Measurements from ENCODE around the gene FLAD1. TPM values are rescaled to one million over a fixed set of nuclear protein-coding genes. Genes with fewer than 3 reads are reported as not detected.

The FLAD1 gene
- total RNA-seq, 1 donor from 2014 or later = 20.6 TPM

DNA sequence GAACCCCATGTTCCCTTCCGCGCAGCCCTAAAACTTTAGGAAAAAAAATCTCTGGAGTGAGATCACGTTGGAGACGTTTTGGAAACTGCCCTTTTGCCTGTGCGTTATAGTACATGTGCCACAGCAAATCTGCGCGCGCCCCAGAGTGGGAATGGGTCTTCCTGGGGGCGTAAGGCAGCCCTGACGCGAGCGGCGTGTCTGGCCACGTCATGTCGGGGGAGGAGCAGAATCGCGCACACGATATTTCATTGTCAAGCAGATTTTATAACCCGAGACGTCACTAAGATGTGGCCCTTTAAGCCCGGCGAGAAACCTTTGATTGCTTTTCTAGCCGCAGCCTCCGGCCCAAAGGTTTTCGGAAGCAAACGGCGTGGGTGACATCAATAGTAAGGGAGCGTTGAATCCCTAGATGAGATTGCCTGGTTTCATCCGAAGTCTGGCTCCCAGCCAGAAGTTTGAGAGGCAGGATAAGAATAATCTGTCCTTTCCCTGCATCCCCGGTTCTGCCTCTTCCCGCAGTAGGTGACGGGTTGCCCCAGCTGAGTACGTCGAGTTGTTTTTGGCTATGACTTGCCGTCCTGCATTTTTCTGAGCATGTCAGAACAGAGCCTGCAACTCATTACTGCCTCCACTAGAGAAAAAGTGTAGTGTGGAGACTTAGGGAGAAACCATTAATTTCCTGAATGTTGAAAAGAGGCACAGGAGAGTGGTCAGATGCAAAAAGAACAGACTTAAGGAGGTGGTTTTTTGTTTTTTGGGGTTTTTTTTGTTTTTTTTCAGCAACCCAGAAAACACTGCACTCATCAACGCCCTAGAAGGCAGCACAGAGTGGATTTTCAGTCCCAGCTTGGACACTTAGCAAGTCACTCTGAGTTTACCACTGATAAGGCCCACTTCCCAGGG, 45.8 kb upstream of the FLAD1 start:
- TF ChIP-seq POLR2AphosphoS5 (IDR thresholded peaks at IDR 0.05; ENCODE audit: insufficient read depth in 1 of 2, low read depth in 1 of 2) (peak in 1 of 2 donors; percentile 39), POLR2A (IDR thresholded peaks at IDR 0.05) (peak; percentile 26 to 75)
- TF ChIP-seq, protein P1, sequence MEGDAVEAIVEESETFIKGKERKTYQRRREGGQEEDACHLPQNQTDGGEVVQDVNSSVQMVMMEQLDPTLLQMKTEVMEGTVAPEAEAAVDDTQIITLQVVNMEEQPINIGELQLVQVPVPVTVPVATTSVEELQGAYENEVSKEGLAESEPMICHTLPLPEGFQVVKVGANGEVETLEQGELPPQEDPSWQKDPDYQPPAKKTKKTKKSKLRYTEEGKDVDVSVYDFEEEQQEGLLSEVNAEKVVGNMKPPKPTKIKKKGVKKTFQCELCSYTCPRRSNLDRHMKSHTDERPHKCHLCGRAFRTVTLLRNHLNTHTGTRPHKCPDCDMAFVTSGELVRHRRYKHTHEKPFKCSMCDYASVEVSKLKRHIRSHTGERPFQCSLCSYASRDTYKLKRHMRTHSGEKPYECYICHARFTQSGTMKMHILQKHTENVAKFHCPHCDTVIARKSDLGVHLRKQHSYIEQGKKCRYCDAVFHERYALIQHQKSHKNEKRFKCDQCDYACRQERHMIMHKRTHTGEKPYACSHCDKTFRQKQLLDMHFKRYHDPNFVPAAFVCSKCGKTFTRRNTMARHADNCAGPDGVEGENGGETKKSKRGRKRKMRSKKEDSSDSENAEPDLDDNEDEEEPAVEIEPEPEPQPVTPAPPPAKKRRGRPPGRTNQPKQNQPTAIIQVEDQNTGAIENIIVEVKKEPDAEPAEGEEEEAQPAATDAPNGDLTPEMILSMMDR (IDR thresholded peaks at IDR 0.05) = peak in 1 of 3 experiments; percentile 31
- no peaks in the 10 kb centered on the region for H3K9me3 ChIP-seq
- DNase-seq (ENCODE audit: extremely low spot score in 2 of 2) = peak in 1 of 2 donors; percentile 96
- intact Hi-C loops (cut with DNase I) = loop anchor here (5.0 kb wide), 1 partner anchor 125 kb away; the partner anchor contains the start of gene EFNA4
- H3K27ac ChIP-seq = peak overlapping the region; percentile 99
- peaks cover 61% of the 10 kb centered on the region for H3K4me1 ChIP-seq
- H3K27me3 ChIP-seq = no peaks in the 10 kb centered on the region
- H3K4me3 ChIP-seq = peak overlapping the region; percentile 56 to 87
- H3K36me3 ChIP-seq = no peaks in the 10 kb centered on the region

DNA sequence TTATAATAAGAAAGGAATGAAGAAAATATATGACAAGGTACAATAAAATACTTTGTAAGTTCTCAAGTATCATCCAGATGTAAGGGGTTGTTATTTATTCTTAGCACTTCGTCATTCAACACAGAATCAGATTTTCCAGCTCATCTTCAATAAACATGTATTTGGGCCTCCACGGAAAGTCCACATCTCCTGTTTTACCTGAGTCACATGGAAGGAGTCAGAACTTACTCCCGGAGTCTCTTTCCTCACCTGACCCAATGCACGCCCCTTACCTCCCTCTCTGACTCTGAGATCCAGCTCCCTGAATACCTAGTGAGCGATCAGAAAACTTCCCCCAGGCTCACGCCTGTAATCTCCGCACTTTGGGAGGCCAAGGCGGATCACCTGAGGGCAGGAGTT, 45.2 kb upstream of the FLAD1 start:
- Histone ChIP-seq H3K27me3 (no peaks in the 10 kb centered on the region), H3K27ac (peak overlapping the region; percentile 99), H3K9me3 (no peaks in the 10 kb centered on the region), H3K36me3 (no peaks in the 10 kb centered on the region), H3K4me3 (peak overlapping the region; percentile 56 to 87), H3K4me1 (peaks cover 68% of the 10 kb centered on the region)
- intact Hi-C loops (cut with DNase I) = loop anchor here (5.0 kb wide), 1 partner anchor 124 kb away; the partner anchor contains the start of gene EFNA4
- TF ChIP-seq, protein P1 (IDR thresholded peaks at IDR 0.05) = no peak
- TF ChIP-seq POLR2AphosphoS5 (IDR thresholded peaks at IDR 0.05; ENCODE audit: insufficient read depth in 1 of 2, low read depth in 1 of 2) (no peak), POLR2A (IDR thresholded peaks at IDR 0.05) (no peak)
- no peak for DNase-seq (ENCODE audit: extremely low spot score in 2 of 2)

DNA sequence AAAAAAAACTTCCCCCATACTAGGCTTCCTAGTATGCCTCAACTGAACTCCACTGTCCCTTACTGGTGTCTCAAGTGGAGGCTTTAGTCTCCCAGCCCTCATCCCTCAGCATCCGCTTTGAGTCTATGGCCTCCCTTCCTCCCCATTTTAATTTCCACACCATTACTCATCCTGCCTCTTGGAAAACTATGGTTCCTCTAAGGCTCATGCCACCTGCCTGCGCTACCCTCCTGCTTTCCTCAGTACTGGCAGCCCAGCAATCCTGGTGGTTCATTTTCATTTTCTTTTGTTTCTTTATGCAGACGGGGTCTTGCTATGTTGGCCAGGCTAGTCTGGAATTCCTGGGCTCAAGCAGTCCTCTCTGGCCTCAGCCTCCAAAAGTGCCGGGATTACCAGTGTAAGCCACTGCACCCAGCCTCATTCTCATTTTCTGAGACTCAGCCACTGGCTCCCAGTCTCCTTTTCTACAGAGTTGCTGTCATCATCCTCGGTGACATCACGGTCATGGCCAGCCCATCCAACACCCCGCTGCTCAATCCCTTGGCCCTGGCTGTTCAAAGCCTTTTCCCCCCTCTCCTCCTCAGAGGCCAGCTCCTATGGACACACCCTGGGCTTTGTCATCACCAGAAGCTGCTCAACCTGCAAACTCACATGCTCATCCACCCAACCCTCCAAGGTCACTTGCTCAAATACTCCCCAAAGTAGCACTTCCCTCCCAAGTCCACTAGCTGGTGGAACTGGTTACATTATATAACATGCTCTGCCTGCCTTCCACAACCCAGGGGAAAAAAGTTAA, 44.3 kb upstream of the FLAD1 start:
- intact Hi-C loops (cut with DNase I) = loop anchor here (5.0 kb wide), 1 partner anchor 123 kb away; the partner anchor contains the start of gene EFNA4
- Histone ChIP-seq H3K4me3 (no peak overlapping the region), H3K36me3 (no peaks in the 10 kb centered on the region), H3K27me3 (no peaks in the 10 kb centered on the region), H3K9me3 (no peaks in the 10 kb centered on the region), H3K27ac (peak overlapping the region; percentile 99), H3K4me1 (peaks cover 76% of the 10 kb centered on the region)
- TF ChIP-seq POLR2A (IDR thresholded peaks at IDR 0.05) (no peak), POLR2AphosphoS5 (IDR thresholded peaks at IDR 0.05; ENCODE audit: insufficient read depth in 1 of 2, low read depth in 1 of 2) (peak; percentile 19 to 67)
- TF ChIP-seq, protein P1 (IDR thresholded peaks at IDR 0.05) = no peak
- DNase-seq (ENCODE audit: extremely low spot score in 2 of 2) = no peak

DNA sequence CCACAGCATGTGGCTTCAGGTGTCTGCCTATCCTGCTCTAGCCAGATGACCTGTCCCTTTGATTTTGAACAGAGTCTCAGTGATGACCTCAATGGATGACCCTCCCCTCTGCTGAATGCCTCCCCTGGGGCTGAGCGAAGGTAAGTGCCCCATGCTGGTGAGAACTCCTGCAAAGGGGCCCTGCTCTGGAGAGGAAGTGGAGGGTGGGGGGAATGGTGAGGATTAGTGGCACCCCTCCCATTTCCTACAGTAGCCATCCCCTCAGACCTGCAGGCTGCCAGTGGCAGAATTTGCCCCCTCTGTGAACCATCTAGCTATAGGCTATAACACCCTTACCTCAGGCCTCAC, 43.0 kb upstream of the FLAD1 start:
- Histone ChIP-seq H3K4me1 (peaks cover 80% of the 10 kb centered on the region), H3K27me3 (no peaks in the 10 kb centered on the region)
- intact Hi-C loops (cut with DNase I) = no loop called here

More for the DNA sequence above, 43.0 kb upstream of the FLAD1 start:
- H3K4me3 ChIP-seq = no peak overlapping the region
- TF ChIP-seq POLR2A (IDR thresholded peaks at IDR 0.05) = no peak
- no peak for TF ChIP-seq POLR2AphosphoS5 (IDR thresholded peaks at IDR 0.05; ENCODE audit: insufficient read depth in 1 of 2, low read depth in 1 of 2)
- TF ChIP-seq, protein P1 (IDR thresholded peaks at IDR 0.05) = no peak
- peak overlapping the region; percentile 99 for H3K27ac ChIP-seq
- DNase-seq (ENCODE audit: extremely low spot score in 2 of 2) = no peak
- H3K9me3 ChIP-seq = no peaks in the 10 kb centered on the region
- no peaks in the 10 kb centered on the region for H3K36me3 ChIP-seq
